ENCODE results near the gene RAB4A. TPM values are rescaled to one million over a fixed set of nuclear protein-coding genes. Genes with fewer than 3 reads are reported as not detected.

Gene RAB4A
- total RNA-seq, 2 donors from 2014 or later = 12.5 to 69.0 TPM

GRCh38 chr1:229258757-229259060 is 12.2 kb upstream of the RAB4A start:
- H3K27ac ChIP-seq = peak overlapping the region in 2 of 4 donors; percentile 18 to 38
- ATAC-seq (no peak), DNase-seq (no peak)
- no peaks in the 10 kb centered on the region for H3K27me3 ChIP-seq
- TF ChIP-seq CTCF (IDR thresholded peaks at IDR 0.05) = no peak
- TF ChIP-seq POLR2A (IDR thresholded peaks at IDR 0.05) = no peak
- peaks cover 8% of the 10 kb centered on the region for H3K4me1 ChIP-seq
- H3K4me3 ChIP-seq = no peak overlapping the region
- no peaks in the 10 kb centered on the region for H3K9me3 ChIP-seq
- intact Hi-C loops (cut with DNase I) = loop anchor here (10.0 kb wide), 2 partner anchors 216 to 256 kb away; no protein-coding TSS in a partner anchor
- 53 to 59% methylated on average over 5 of the region's 5 CpGs for WGBS, 2 donors
- H3K36me3 ChIP-seq (replicated peaks in 1 of 2; ENCODE audit: insufficient read depth in 1 of 2, low read depth in 2 of 2) = no peaks in the 10 kb centered on the region

GRCh38 chr1:229260297-229260696 is 10.6 kb upstream of the RAB4A start:
- no peak overlapping the region for H3K4me3 ChIP-seq

GRCh38 chr1:229262239-229262638 is 8.7 kb upstream of the RAB4A start:
- no peak for TF ChIP-seq POLR2A (IDR thresholded peaks at IDR 0.05)
- no peak for TF ChIP-seq CTCF (IDR thresholded peaks at IDR 0.05)
- DNase-seq (no peak), ATAC-seq (no peak)
- Histone ChIP-seq H3K4me1 (peaks cover 8% of the 10 kb centered on the region), H3K27ac (no peak overlapping the region), H3K4me3 (no peak overlapping the region), H3K9me3 (no peaks in the 10 kb centered on the region), H3K36me3 (replicated peaks in 1 of 2; ENCODE audit: insufficient read depth in 1 of 2, low read depth in 2 of 2) (no peaks in the 10 kb centered on the region), H3K27me3 (no peaks in the 10 kb centered on the region)
- intact Hi-C loops (cut with DNase I) = no loop called here
- WGBS, 2 donors = 92 to 94% methylated on average over 2 of the region's 2 CpGs

More at GRCh38 chr1:229260297-229260696, 10.6 kb upstream of the RAB4A start:
- H3K36me3 ChIP-seq (replicated peaks in 1 of 2; ENCODE audit: insufficient read depth in 1 of 2, low read depth in 2 of 2) = no peaks in the 10 kb centered on the region
- no peak for DNase-seq
- no peak overlapping the region for H3K27ac ChIP-seq
- no peaks in the 10 kb centered on the region for H3K27me3 ChIP-seq
- no peak for ATAC-seq
- intact Hi-C loops (cut with DNase I) = no loop called here
- peaks cover 8% of the 10 kb centered on the region for H3K4me1 ChIP-seq
- TF ChIP-seq CTCF (IDR thresholded peaks at IDR 0.05) (no peak), POLR2A (IDR thresholded peaks at IDR 0.05) (no peak)
- H3K9me3 ChIP-seq = no peaks in the 10 kb centered on the region
- WGBS, 2 donors = 59 to 60% methylated on average over 3 of the region's 3 CpGs

GRCh38 chr1:229263254-229263653 is 7.7 kb upstream of the RAB4A start:
- TF ChIP-seq POLR2A (IDR thresholded peaks at IDR 0.05) (no peak), CTCF (IDR thresholded peaks at IDR 0.05) (no peak)
- DNase-seq (no peak), ATAC-seq (no peak)
- intact Hi-C loops (cut with DNase I) = no loop called here
- Histone ChIP-seq H3K27ac (no peak overlapping the region), H3K4me1 (peaks cover 5% of the 10 kb centered on the region), H3K4me3 (no peak overlapping the region), H3K27me3 (no peaks in the 10 kb centered on the region), H3K9me3 (no peaks in the 10 kb centered on the region), H3K36me3 (replicated peaks in 1 of 2; ENCODE audit: insufficient read depth in 1 of 2, low read depth in 2 of 2) (no peaks in the 10 kb centered on the region)

- H3K27ac ChIP-seq = no peak overlapping the region
- TF ChIP-seq POLR2A (IDR thresholded peaks at IDR 0.05) (no peak), CTCF (IDR thresholded peaks at IDR 0.05) (no peak)
- H3K9me3 ChIP-seq = no peaks in the 10 kb centered on the region
- 91 to 92% methylated on average over 6 to 7 of the region's 7 CpGs for WGBS, 2 donors
- no peak overlapping the region for H3K4me3 ChIP-seq
- no peak for DNase-seq
- H3K36me3 ChIP-seq (replicated peaks in 1 of 2; ENCODE audit: insufficient read depth in 1 of 2, low read depth in 2 of 2) = no peaks in the 10 kb centered on the region
- intact Hi-C loops (cut with DNase I) = no loop called here
- no peaks in the 10 kb centered on the region for H3K27me3 ChIP-seq
- no peak for ATAC-seq
- H3K4me1 ChIP-seq = no peaks in the 10 kb centered on the region
These were observed 6.8 kb upstream of the RAB4A start for GRCh38 chr1:229264068-229264467.

All from body of pancreas (tissue), 4 donors.